Stimulated activated CD4-positive, alpha-beta T cell treated with anti-CD3 and anti-CD28 coated beads, Interleukin-4, amount 100 ng/mL, for 24 hours (primary cell): ENCODE data around the gene ADGRE2.
"Not testable (repeated sequence)": the region's sequence is repeated elsewhere in the genome, so short reads cannot be mapped to it uniquely, and the experiment has no call there.

Source experiments
- DNase-seq: peaks from one replicate; pipeline ENCODE4 v3.0.0-alpha.2; 2020

Gene ADGRE2

DNA sequence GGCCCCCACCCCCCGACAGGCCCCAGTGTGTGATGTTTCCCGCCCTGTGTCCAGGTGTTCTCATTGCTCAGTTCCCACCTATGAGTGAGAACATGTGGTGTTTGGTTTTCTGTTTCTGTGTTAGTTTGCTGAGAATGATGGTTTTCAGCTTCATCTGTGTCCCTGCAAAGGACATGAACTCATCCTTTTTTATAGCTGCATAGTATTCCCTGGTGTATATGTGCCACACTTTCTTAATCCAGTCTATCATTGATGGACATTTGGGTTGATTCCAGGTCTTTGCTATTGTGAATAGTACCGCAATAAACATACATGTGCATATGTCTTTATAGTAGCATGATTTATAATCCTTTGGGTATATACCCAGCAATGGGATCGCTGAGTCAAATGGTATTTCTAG lies 715 bp downstream of the ADGRE2 start:
- DNase-seq, result not testable (repeated sequence)

DNA sequence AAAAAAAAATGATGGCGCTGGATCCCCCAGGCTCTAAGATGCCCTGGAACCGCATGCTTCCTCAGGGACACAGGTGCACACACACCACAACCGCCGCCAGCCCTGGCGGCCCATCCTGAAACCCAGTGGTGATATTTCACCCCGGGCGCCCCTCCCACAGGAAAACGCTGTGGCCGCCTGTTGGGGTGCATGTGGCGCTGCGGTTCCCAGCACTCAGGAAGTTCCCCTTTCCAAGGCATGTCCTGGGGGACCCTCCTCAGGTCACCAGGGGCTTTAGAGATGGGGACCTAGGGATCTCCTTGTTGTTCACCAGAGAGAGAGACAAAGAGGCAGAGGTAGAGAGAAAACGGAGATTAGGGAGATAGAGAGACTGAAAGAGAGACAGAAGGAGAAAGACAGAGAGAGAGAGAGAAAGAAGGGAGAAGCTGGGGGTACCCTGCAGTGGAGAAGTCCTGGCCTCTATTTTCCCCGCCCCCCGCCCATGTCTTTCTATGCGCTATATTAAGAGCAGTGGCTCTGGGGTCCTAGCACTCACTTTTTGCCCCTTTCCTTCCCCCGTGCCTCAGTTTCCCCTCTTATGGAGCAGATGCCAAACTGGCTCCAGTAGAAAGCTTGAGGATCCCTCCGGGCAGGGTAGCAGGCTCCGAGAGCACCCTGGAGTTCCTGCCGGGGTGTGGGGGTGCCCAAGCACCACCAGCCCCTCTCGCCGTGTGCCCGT lies 2.3 kb downstream of the ADGRE2 start:
- peak; percentile 9 for DNase-seq

DNA sequence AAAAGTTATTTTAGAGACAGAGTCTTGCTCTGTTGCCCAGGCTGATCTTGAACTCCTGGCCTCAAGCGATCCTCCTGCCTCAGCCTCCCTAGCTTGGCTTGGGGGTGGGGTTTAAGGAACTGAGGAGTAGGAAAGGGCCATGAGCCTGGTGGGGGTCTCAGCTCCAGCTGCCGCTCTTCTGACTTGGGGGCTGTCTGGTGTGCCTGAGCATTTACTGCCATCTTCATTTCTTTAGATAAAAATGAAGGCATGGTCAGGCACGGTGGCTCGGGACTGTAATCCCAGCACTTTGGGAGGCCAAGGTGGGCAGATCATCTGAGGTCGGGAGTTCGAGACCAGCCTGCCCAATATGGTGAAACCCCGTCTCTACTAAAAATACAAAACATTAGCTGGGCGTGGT lies 3.0 kb downstream of the ADGRE2 start:
- not testable (repeated sequence) for DNase-seq

DNA sequence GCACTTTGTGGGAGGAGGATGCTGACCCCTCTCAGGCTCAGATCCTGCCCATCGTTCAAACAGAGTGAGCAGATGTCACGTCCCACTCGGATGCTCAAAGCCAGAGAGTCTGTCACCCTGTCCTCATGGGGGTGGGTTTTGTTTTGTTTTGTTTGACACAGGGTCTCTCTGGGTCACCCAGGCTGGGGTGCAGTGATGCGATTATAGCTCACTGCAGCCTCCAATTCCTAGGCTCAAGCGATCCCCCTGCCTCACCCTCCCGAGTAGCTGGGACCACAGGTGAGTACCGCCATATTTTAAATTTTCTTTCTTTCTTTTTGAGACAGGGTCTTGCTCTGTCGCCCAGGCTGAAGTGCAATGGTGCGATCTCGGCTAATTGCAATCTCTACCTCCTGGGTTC lies 4.0 kb downstream of the ADGRE2 start:
- no peak for DNase-seq

DNA sequence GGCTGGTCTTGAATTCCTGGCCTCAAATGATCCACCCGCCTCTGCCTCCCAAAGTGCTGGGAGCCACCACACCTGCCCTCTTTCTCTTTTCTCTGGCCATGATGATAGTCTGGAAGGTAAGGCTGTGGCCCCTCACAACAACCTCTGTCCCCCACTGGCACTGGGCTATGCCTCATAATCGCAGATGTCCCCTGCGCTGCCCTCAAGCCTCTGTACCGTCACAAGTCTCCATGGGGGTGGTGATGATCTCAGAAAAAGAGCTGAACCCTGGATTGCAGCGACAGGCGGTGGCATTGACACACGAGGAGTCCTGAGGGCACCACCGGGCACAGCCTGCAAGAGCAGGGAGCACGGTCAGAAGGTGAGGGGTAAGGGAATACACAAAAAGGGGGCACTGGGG lies 4.6 kb downstream of the ADGRE2 start:
- not testable (repeated sequence) for DNase-seq

DNA sequence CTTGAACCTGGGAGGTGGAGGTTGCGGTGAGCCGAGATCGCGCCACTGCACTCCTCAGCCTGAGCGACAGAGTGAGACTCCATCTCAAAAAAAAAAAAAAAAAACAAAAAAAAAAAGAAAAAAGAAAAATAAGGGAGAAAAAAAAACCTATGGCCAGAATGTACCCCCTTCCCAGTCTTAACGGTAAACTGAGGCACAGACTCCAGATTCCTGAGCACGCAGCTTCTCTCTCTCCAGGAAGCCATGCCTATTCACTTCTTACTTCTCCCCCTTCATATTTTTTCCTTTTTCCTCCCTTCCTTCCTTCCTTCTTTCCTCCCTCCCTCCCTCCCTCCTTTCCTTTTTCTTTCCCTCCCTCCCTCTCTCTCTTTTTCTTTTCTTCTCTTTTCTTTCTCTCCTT lies 5.4 kb downstream of the ADGRE2 start:
- DNase-seq, result no peak

DNA sequence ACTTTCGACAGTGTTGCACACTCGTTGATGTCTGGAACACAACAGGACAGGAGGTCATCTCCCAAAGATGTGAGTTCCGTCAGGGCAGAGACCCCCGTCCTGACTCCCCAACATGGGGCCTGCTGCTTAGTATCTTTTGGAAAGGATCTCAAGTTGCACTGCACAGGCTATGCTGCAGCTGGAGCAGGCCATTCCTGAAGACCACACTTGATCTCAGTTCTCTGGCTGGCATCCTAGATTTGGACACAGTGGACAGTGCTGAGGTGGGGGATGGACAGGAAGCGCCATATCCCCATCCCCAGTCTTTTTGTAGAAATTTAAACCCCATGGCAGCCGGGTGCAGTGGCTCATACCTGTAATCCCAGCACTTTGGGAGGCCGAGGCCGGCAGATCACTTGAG lies 5.9 kb downstream of the ADGRE2 start:
- DNase-seq, result no peak

DNA sequence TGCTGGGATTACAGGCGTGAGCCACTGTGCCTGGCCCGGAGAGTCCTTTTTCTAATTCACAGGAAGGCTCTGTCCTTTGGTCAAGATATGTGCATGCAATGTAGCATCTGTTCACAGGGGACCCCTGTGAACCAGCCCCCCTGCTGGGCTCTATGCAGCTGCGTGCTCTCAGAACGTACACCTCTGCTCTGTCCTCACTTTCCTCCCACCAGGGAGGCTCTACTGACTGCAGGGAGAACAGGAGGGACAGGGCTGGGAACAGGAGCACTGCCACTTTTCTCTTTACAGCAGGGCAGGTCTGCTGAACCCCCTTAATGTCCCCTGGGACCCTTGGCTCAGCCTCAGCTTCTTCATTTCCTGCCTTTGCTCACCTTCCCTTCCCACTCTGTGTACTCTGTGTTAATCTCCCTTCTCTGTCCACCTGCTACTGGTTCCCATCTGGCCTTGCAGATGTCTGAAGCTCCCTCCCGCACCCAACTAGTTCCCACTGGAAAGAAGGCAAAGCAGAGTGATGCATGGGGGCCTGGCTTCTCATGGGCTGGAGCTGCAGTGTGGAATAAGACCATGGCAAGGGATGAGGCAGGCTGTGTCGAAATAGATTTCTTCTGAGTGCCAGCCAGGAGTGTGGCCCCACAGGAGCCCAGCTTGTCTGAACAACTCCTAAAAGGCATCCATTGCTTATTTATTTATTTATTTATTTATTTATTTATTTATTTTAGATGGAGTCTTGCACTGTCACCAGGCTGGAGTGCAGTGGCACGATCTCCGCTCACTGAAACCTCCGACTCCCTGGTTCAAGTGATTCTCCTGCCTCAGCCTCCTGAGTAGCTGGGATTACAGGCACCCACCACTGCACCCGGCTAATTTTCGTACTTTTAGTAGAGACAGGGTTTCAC lies 7.2 kb downstream of the ADGRE2 start:
- DNase-seq, result no peak

DNA sequence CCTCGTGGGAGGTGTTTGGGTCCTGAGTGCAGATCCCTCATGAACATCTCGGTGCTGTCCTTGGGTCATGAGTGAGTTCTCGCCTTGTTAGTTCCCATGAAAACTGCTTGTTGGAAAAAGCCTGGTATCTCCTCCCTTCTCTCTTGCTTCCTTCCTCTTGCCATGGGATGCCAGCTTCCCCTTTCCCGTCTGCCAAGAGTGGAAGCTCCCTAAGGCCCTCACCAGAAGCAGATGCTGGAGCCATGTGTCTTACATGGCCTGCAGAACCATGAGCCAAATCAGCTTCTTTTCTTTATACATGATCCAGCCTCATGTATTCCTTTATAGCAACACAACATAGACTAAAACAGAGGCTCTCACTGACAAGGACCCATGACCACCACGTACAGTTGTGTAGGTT lies 8.2 kb downstream of the ADGRE2 start:
- no peak for DNase-seq

DNA sequence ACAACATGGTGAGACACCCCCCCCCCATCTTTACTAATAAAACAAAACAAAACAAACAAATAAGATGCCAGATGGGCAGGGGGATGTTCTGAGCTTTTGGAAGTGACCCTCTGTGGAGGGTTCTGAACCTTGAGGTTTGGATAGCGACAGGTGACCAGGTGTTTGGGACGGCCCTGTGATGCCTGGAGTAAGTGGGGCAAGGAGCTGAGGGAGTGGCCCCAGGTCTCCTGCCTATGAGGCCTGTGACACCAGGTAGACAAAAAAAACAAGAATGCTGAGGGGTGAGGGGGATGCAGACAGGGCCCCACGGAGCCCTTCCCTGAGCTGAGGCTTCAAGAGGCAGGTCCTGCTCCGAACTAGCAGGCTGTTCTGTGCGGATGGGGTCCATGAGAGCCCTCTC lies 9.2 kb downstream of the ADGRE2 start:
- no peak for DNase-seq

DNA sequence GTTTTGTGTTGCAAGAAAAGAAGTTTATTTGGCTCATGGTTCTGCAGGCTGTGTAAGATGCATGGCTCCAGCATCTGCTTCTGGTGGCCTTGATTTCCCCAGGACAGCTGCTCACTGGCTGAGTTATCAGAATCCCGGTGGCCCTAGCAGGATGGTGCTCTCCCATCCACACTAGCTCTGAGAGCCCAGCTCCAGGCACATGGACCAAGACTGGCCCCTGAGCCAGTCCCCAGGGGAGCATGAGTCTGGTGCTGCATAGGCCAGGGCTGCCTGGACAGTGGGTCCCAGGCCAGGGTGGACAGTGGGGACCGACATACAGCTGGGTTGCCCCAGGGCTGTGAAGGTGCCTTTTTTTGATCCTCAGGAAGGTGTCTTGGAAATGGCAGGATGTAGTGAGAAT lies 10.4 kb downstream of the ADGRE2 start:
- no peak for DNase-seq

DNA sequence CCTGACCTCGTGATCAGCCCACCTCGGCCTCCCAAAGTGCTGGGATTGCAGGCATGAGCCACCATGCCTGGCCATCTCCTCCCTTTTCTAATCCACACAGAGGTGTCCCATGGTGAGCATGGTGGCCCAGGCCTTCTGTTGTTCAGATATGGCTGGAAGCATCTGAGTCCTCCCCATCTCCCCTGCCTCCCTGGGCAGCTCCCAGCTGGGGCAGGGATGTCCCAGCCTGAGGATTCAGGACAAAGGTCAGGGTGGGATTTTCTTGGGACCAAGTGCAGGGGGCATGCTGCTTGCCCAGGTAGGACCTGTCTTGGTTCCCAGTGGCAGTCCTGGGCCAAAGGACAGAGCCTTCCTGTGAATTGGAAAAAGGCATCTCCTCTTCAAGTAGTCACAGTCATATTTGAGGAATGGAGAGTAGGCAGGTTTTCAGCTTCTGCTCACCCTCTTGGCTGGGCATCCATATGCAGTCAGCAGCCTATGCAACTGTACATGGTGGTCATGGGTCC lies 10.8 kb downstream of the ADGRE2 start:
- DNase-seq, result no peak

DNA sequence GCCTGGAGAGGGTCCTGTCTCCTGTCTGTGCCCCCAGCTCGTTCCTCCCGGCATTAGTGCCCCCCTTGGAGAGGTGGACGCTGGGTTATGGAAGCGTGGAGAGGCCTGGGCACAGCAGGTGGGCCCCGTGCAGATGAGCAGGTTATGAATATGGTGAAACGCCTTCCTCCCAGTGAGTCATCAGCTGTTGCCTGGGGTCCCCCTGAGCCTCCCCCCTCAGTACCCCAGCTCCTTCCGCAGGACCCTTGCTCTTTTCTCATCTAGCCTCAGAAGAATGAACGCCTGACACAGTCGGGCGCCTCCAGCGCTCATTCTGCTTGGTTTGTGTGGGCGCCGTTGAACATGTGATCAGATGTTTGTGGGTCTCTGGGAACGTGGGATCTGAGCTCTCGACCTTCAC lies 12.5 kb downstream of the ADGRE2 start:
- not testable (repeated sequence) for DNase-seq

DNA sequence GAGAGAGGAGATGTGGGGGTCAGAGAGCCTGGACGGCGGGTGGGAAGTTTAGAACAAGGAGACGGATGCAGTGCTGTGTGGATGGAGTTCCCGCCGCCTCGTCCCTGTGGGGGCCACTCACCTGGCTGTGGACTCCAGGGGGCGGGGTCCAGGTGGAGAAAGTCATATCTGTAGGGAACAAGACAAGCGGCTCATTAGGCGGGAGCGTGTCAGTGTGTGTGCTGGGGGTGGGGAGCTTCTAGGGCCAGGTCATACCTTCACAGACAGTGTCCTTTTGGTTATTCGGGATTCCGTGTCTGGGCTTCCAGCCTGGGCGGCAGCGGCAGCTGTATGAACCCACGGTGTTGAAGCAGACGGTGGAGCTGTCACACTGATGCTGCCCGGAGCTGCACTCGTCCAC lies 13.0 kb downstream of the ADGRE2 start:
- not testable (repeated sequence) for DNase-seq

DNA sequence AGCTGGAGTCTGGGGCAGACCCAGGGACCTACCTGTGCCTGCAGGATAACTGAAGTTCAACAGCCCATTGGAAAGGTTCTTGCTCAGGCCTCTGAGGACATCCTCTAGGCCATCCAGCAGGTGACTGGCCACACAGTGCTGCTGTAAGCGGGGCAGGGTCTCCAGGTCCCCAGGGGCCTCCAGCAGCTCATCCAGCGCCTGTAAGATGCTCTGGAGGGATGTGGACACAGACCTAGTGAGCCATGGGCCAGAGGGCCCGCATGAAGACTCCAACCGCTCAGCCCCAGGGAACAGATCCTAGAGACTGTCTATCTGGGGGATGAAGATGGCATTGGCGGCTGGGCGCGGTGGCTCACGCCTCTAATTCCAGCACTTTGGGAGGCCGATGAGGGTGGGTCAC lies 14.0 kb downstream of the ADGRE2 start:
- no peak for DNase-seq

DNA sequence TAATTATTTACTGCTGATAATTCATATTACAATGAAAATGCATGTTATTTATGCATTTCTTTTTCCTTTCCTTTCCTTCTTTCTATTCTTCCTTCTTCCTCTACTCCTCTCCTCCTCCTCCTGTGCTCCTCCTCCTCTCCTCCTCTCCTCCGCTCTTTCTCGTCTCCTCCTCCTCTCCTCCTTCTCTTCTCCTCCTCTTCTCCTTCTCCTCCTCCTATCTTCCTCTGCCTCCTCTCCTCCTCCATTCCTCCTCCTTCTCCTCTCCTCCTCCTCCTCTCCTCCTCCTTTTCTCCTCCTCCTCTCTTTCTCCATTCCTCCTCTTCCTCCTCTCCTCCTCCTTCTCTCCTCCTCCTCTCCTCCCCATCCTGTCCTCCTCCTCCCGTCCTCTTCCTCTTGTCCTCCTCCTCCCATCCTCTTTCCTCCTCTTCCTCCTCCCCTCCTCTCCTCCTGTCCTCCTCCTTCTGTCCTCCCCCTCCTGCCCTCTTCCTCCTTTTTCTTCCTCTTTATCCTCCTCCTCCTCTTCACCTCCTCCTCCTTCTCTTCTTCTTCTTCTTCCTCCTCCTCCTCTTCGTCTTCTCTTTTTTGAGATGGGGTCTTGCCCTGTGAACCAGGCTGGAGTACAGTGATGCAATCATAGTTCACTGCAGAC lies 14.7 kb downstream of the ADGRE2 start:
- no peak for DNase-seq

DNA sequence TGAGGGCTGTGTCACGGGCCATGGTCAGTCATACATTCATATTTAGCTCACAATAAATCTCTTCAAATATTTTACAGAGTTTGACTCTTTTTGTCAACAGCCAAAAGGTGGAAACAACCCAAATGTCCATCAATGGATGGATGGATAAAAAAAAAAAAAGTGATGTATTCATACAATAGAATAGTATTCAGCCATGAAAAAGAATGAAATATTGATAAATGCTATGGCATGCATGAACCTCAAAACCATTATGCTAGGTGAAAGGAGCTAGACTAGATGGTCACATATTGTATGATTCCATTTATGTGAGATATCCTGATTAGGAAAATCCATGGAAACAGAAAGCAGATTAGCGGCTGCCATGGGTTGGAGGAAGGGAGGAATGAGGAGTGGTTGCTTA lies 16.2 kb downstream of the ADGRE2 start:
- no peak for DNase-seq

DNA sequence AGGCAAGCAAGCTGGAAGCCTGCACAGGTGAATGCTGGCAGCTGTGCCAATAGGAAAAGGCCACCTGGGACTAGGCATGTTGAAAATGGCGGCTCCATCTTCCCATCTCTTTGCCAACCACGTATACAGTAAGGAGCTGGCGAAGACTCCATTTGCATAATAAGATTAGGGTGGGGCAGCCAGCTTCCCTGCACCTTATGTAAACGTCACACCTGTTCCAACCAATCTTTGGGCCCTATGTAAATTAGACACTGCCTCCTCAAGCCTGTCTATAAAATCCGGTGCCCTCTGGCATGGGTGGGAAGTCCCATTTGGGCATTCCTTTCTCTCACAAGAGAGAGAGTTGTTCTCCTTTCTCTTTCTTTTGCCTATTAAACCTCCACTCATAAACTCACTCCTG lies 16.8 kb downstream of the ADGRE2 start:
- DNase-seq, result no peak

DNA sequence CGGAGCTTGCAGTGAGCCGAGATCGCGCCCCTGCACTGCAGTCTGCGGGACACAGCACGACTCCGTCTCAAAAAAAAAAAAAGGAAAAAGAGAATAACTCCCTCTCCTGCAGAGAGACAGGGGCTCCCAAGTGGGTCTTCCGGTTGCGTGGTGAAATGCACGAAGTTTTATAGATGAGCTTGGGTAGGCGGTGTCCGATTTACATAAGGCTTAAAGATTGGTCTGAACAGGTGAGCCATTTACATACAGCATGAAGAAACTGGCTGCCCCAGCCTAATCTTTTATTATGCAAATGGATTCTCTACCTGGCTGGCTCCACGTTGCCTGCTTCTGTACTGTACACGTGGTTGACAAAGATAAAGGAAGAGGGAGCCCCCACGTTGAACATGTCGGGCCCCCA lies 19.5 kb downstream of the ADGRE2 start:
- DNase-seq, result no peak

DNA sequence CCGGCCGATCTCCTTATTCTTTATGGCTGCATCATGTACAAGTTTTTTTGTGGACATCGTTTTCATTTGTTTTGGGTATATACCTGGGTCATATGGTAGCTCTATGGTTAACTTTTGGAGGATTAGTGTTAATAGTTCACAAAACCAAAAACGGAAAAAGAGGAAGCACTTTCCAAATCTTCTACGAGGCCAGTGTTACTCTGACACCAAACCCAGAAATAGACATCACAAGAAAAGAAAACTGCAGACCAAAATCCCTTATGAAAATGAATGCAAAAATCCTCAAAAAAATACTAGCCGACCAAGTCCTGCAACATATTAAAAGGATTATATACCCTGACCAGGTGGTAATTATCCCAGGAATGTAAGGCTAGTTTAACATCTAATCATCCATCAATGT lies 29.8 kb downstream of the ADGRE2 start:
- no peak for DNase-seq

DNA sequence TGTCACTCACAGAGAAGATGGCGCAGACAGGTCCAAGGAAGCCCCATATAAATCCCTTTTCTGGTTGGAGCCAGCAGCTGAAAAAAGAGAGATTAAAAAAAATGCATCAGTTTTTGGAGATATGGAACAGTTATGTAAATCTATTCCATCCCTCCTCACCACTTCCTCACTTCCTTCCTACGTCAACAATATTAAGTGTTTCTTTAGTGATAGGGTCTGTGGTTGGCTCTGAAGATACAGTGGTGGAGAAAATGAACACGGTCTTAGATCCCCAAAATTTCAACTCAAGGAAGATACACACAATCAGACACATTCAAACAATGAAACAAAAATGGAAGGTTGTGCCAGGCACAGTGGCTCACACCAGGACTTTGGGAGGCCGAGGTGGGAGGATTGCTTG lies 31.5 kb downstream of the ADGRE2 start:
- DNase-seq, result no peak

DNA sequence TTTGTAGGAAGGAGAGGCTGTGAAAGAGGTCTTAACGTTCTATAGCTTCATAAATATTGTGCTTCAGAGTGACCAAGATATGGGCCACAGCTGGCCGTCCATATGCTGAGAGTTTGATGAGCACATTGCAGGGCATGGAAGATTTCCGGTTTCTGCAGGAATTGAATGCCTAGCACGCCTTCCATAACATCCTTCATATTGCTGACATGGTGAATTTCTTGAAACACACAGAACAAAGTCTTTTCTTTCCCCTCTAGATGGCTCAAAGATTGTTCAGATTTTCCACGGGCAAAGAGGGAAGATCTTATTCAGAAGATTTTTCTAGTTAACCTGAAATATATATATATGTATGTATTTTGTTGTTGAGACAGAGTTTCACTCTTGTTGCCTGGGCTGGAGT lies 42.4 kb downstream of the ADGRE2 start:
- DNase-seq, result no peak

DNA sequence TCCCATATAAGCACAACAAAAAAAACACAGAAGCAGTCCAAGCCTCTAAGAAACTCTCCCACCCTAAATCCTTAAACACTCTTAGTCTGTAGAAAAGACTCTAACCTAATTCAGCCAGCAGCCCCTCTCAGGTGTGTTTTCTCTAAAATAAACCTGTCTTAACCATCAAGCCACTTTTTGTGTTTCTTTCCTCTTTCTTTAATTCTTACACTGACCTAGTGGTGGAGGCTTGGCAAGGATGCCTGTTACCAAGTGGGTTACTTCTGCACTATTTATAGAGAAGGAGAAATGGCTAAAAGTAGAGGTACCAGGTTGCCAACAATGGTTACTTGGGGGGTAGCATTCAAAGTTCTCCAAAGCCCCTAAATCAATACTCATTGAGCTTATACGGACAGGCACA lies 44.8 kb downstream of the ADGRE2 start:
- DNase-seq, result no peak

DNA sequence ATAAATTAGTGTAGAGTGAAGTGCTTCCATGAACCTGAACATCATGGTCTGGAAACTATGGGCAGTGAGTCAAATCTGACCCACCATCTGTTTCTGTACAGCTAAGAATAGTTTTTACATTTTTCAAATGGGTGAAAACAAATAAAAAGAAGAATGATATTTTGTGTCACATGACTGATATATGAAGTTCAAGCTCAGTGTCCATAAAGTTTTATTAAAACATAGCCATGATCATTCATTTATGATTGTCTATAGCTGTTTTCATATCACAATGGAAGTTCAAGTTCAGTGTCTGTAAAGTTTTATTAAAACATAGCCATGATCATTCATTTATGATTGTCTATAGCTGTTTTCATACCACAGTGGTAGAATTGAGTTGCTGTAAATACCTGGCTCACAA lies 45.9 kb downstream of the ADGRE2 start:
- DNase-seq, result no peak
